ENCODE data around the gene PPP2R2C. TPM values are rescaled to one million over a fixed set of nuclear protein-coding genes. Genes with fewer than 3 reads are reported as not detected.

The PPP2R2C gene
- total and polyA plus RNA-seq, 9 of the 15 experiments (the other 6 are each of a cell fraction or from before 2014, with no cell fraction given): 0.04 to 0.06 TPM; not detected in 7

GRCh38 chr4:6321361-6321760, 151.1 kb downstream of the PPP2R2C start (continued):
- TF ChIP-seq PRDM10 (IDR thresholded peaks at IDR 0.05; ENCODE audit: partially characterized antibody): no peak

- no peak for ATAC-seq
- Histone ChIP-seq H3K27me3 (ENCODE audit: control insufficient read depth in 2 of 2, insufficient read depth in 2 of 2, low read length in 2 of 2) (peaks cover 12 to 50% of the 10 kb centered on the region in 2 experiments), H3K27ac (ENCODE audit: extremely low read depth, low read depth, low read length) (no peak overlapping the region), H2AFZ (ENCODE audit: low read depth, low read length) (no peak overlapping the region), H3K9me3 (replicated peaks; ENCODE audit: control insufficient read depth, insufficient read depth, low read depth, low read length) (no peaks in the 10 kb centered on the region), H3K4me2 (ENCODE audit: insufficient read depth, low read length) (no peak overlapping the region), H3K9me1 (ENCODE audit: control insufficient read depth, insufficient read depth, low read length) (no peaks in the 10 kb centered on the region), H3K4me3 (no peak overlapping the region), H3K36me3 (ENCODE audit: control insufficient read depth, insufficient read depth, low read length) (no peaks in the 10 kb centered on the region), H4K20me1 (replicated peaks; ENCODE audit: control insufficient read depth, insufficient read depth, low read length) (no peaks in the 10 kb centered on the region), H3K79me2 (ENCODE audit: control insufficient read depth, insufficient read depth, low read length) (no peaks in the 10 kb centered on the region), H3K9ac (ENCODE audit: insufficient read depth in 1 of 2, low read depth in 2 of 2, low read length in 2 of 2) (no peak overlapping the region), H3K4me1 (replicated peaks in 1 of 2; ENCODE audit: control insufficient read depth in 2 of 2, insufficient read depth in 2 of 2, low read length in 2 of 2) (no peaks in the 10 kb centered on the region)
- WGBS (ENCODE audit: insufficient coverage, low coverage, missing lambda C conversion rate): 0% methylated on average over 6 of the region's 6 CpGs
- ChIA-PET POLR2A (no interaction called here), CTCF (ENCODE audit: low intra/inter-chr PET ratio) (no interaction called here)
- no TSS peak for BruUV-seq (replicated peaks)
- intact Hi-C loops (cut with micrococcal nuclease) (no loop called here), in situ Hi-C loops (cut with MboI) (no loop called here)
- no peak for FAIRE-seq
- DNase-seq (ENCODE audit: extremely low read depth in 1 of 4, low spot score in 3 of 4): no peak
- TF ChIP-seq TRIM25 (IDR thresholded peaks at IDR 0.05; ENCODE audit: borderline replicate concordance) (no peak), NCOR1 (IDR thresholded peaks at IDR 0.05) (no peak), SLC30A9 (CRISPR knock-in tag; IDR thresholded peaks at IDR 0.05) (no peak), MLLT1 (IDR thresholded peaks at IDR 0.05) (no peak), CBFA2T2 (conservative IDR thresholded peaks at IDR 0.05) (no peak), ZNF707 (CRISPR knock-in tag; conservative IDR thresholded peaks at IDR 0.05) (no peak), TRIM24 (IDR thresholded peaks at IDR 0.05) (no peak), ARID2 (IDR thresholded peaks at IDR 0.05) (no peak), ZNF134 (CRISPR knock-in tag; conservative IDR thresholded peaks at IDR 0.05) (no peak)
- TF ChIP-seq, protein P1, sequence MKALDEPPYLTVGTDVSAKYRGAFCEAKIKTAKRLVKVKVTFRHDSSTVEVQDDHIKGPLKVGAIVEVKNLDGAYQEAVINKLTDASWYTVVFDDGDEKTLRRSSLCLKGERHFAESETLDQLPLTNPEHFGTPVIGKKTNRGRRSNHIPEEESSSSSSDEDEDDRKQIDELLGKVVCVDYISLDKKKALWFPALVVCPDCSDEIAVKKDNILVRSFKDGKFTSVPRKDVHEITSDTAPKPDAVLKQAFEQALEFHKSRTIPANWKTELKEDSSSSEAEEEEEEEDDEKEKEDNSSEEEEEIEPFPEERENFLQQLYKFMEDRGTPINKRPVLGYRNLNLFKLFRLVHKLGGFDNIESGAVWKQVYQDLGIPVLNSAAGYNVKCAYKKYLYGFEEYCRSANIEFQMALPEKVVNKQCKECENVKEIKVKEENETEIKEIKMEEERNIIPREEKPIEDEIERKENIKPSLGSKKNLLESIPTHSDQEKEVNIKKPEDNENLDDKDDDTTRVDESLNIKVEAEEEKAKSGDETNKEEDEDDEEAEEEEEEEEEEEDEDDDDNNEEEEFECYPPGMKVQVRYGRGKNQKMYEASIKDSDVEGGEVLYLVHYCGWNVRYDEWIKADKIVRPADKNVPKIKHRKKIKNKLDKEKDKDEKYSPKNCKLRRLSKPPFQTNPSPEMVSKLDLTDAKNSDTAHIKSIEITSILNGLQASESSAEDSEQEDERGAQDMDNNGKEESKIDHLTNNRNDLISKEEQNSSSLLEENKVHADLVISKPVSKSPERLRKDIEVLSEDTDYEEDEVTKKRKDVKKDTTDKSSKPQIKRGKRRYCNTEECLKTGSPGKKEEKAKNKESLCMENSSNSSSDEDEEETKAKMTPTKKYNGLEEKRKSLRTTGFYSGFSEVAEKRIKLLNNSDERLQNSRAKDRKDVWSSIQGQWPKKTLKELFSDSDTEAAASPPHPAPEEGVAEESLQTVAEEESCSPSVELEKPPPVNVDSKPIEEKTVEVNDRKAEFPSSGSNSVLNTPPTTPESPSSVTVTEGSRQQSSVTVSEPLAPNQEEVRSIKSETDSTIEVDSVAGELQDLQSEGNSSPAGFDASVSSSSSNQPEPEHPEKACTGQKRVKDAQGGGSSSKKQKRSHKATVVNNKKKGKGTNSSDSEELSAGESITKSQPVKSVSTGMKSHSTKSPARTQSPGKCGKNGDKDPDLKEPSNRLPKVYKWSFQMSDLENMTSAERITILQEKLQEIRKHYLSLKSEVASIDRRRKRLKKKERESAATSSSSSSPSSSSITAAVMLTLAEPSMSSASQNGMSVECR (CRISPR knock-in tag; IDR thresholded peaks at IDR 0.05): no peak
Observed at GRCh38 chr4:6320663-6321062, 151.8 kb downstream of the PPP2R2C start.
